GM12878 (cell line): ENCODE measurements around the gene SYF2. TPM values are rescaled to one million over a fixed set of nuclear protein-coding genes. Genes with fewer than 3 reads are reported as not detected.

Source experiments
- ATF7 ChIP-seq: fragments of 450-650 bp; IDR thresholded peaks from 2 replicates; pipeline ENCODE4 v1.6.1; 2016; ENCODE audit warnings: low read depth, mild to moderate bottlenecking
- BCL11A ChIP-seq: IDR thresholded peaks from 2 replicates; pipeline ENCODE4 v1.6.1; 2011; ENCODE audit warnings: low read depth, low read length
- BHLHE40 ChIP-seq, 2 experiments: fragments of 450-650 bp in 1 of 2; IDR thresholded peaks; 2 replicates each; pipeline ENCODE4 v1.6.1; 2011 to 2017; ENCODE audit warnings: low read depth in 2 of 2, borderline replicate concordance in 1 of 2, improper control_type of control experiment in 1 of 2, low read length in 1 of 2, mild to moderate bottlenecking in 1 of 2
- BMI1 ChIP-seq: fragments of 450-650 bp; IDR thresholded peaks from 2 replicates; pipeline ENCODE4 v1.6.1; 2016; ENCODE audit warnings: mild to moderate bottlenecking, moderate library complexity, borderline replicate concordance
- CBX3 ChIP-seq: fragments of 200-600 bp; sonication (generic); IDR thresholded peaks from 2 replicates; pipeline ENCODE4 v1.6.1; 2016; ENCODE audit warnings: low read depth, borderline replicate concordance
- CREB1 ChIP-seq: IDR thresholded peaks from 2 replicates; pipeline ENCODE4 v1.6.1; 2012; ENCODE audit warnings: low read depth, mild to moderate bottlenecking, inconsistent platforms
- EP300 ChIP-seq, 2 experiments: fragments of 150-350 bp in 1 of 2; IDR thresholded peaks; 2 replicates each; pipeline ENCODE4 v1.6.1; 2011 to 2012; ENCODE audit warnings: low read depth in 2 of 2, low read length in 2 of 2, borderline replicate concordance in 1 of 2, improper control_type of control experiment in 1 of 2, inconsistent platforms in 1 of 2; ENCODE audit not compliant: control insufficient read depth in 1 of 2
- GABPA ChIP-seq: IDR thresholded peaks from 2 replicates; pipeline ENCODE4 v1.6.1; 2014; ENCODE audit warnings: antibody characterized with exemption, low read depth, mild to moderate bottlenecking, inconsistent platforms
- GATAD2B ChIP-seq: fragments of 450-650 bp; conservative IDR thresholded peaks from 2 replicates; pipeline ENCODE4 v1.6.1; 2017; ENCODE audit warnings: low read depth, mild to moderate bottlenecking, moderate library complexity
- HDAC2 ChIP-seq: fragments of 200-600 bp; sonication (generic); IDR thresholded peaks from 2 replicates; pipeline ENCODE4 v1.6.1; 2017
- MEF2A ChIP-seq: IDR thresholded peaks from 2 replicates; pipeline ENCODE4 v1.6.1; 2011; ENCODE audit warnings: low read depth, mild to moderate bottlenecking, low read length, moderate library complexity; ENCODE audit not compliant: insufficient read depth
- MEF2B ChIP-seq: fragments of 450-650 bp; IDR thresholded peaks from 2 replicates; pipeline ENCODE4 v1.6.1; 2018; ENCODE audit warnings: mild to moderate bottlenecking, moderate library complexity; ENCODE audit not compliant: partially characterized antibody, poor library complexity, severe bottlenecking
- RELA ChIP-seq: fragments of 450-650 bp; IDR thresholded peaks from 2 replicates; pipeline ENCODE4 v1.8.0; 2014; ENCODE audit warnings: borderline replicate concordance; ENCODE audit not compliant: partially characterized antibody
- SMAD1 ChIP-seq: fragments of 450-650 bp; IDR thresholded peaks from 2 replicates; pipeline ENCODE4 v1.6.1; 2018; ENCODE audit warnings: mild to moderate bottlenecking, low read depth; ENCODE audit not compliant: partially characterized antibody
- TBL1XR1 ChIP-seq: IDR thresholded peaks from 2 replicates; pipeline ENCODE4 v1.6.1; 2012; ENCODE audit warnings: low read depth, low read length, improper control_type of control experiment
- TCF7 ChIP-seq: IDR thresholded peaks from 2 replicates; pipeline ENCODE4 v1.6.1; 2014; ENCODE audit warnings: antibody characterized with exemption, borderline replicate concordance
- YBX1 ChIP-seq: fragments of 450-650 bp; IDR thresholded peaks from 2 replicates; pipeline ENCODE4 v1.6.1; 2016; ENCODE audit warnings: antibody characterized with exemption
- polyA plus RNA-seq, 11 experiments: library from polyadenylated mRNA; depleted of rRNA in 4 of 11; unstranded in 6 of 11; stranded (reverse) in 5 of 11; fragments of >200 nt; fragmentation: Nextera tagmentation in 4 of 11; fragmentation: Illumina TruSeq in 1 of 11; extraction: Ambion mirVana in 4 of 11; extraction: Trizol in 1 of 11; gene quantifications; 1 replicate in 1 of 11; 2 replicates in 10 of 11; pipeline versions ENCODE4 v1.2.1 to v1.2.3, GENCODE V29; 2011 to 2016; ENCODE audit warnings: inconsistent platforms in 2 of 11, missing spikeins in 2 of 11, low read depth in 1 of 11
- total RNA-seq, 4 experiments: library from RNA; depleted of rRNA in 3 of 4; stranded (reverse); fragments of >200 nt in 3 of 4; fragmentation: Illumina TruSeq in 1 of 4; extraction: Trizol in 1 of 4; gene quantifications; 2 replicates each; pipeline versions ENCODE4 v1.2.1 to v1.2.3, GENCODE V29; 2013 to 2021
- TF ChIP-seq, protein P1 (sequence below): IDR thresholded peaks from 2 replicates; pipeline ENCODE4 v1.6.1; 2011; ENCODE audit warnings: low read depth, mild to moderate bottlenecking, low read length, moderate library complexity, borderline replicate concordance; ENCODE audit errors: extremely low read depth
- TF ChIP-seq, protein P2 (sequence below): fragments of 450-650 bp; formaldehyde crosslinking; IDR thresholded peaks from 2 replicates; pipeline ENCODE4 v1.5.0; 2022; ENCODE audit warnings: mild to moderate bottlenecking, missing genetic modification characterization
- TF ChIP-seq, protein P3 (sequence below): IDR thresholded peaks from 2 replicates; pipeline ENCODE4 v1.6.1; 2012; ENCODE audit warnings: mild to moderate bottlenecking, low read depth, low read length
- TF ChIP-seq, protein P4 (sequence below): IDR thresholded peaks from 2 replicates; pipeline ENCODE4 v1.6.1; 2012; ENCODE audit warnings: low read length, inconsistent platforms

The SYF2 gene
- total and polyA plus RNA-seq, 10 of the 15 experiments (the other 5 are each of a cell fraction or from before 2014, with no cell fraction given): 20.3 to 70.5 (median 35.3) TPM

DNA sequence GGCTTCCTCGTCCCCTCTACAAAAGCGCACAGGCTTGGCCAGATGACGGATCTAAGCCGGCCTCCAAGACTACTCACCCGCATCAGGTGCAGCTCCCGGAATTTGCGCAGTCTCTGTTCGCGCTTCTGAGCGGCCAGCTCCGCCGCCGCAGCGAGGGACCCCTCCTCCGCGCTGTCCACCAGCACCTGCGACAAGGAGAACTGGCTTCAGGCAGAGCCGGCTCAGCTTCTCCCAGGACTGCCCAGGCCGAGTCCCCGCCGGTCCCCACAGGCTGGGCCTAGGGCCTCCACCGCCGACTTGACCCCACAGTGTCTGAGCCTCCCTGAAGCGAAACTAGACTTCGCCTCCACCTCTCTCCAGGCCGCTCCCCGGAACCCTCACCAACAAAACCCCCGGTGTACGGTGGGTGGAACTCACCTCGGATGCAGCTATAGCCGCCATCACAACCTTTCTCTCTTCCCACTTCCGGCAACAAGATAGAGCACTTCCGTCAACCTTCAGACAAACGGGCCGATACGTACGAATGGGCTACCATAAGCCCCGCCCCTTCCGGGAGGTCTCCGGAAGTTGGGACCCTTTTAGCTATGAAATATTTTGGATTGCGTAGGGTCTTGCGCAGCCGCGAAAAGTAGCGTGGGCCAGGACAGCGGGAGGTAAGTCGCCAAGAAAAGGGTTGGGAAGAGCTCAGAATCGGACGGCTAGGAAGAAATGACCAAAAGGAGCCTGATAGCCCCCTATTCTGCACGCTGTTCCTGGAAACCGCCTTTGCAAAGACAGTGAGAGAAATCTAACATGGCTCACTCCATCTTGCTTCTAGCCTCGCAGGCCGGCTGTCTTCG lies at the start of gene SYF2 (continued):
- TF ChIP-seq BCL11A: no peak
- TF ChIP-seq CBX3: no peak
- no peak for TF ChIP-seq SMAD1
- TF ChIP-seq RELA: peak; percentile 27
- peak; percentile 96 for TF ChIP-seq GABPA
- no peak for TF ChIP-seq BMI1
- peak; percentile 74 for TF ChIP-seq GATAD2B
- 0 out of 4 replicates have a peak, but pooled peaks have one; percentile 2 to 11 for TF ChIP-seq BHLHE40 (IDR thresholded peaks at IDR 0.05; ENCODE audit: borderline replicate concordance in 1 of 2, low read depth in 2 of 2, low read length in 1 of 2)
- TF ChIP-seq TBL1XR1: no peak
- TF ChIP-seq TCF7: no peak
- TF ChIP-seq HDAC2: peak; percentile 87; the same call in 1 of the 2 replicates
- TF ChIP-seq, protein P1, sequence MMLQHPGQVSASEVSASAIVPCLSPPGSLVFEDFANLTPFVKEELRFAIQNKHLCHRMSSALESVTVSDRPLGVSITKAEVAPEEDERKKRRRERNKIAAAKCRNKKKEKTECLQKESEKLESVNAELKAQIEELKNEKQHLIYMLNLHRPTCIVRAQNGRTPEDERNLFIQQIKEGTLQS: no peak
- TF ChIP-seq MEF2B: peak; percentile 46
- TF ChIP-seq, protein P2, sequence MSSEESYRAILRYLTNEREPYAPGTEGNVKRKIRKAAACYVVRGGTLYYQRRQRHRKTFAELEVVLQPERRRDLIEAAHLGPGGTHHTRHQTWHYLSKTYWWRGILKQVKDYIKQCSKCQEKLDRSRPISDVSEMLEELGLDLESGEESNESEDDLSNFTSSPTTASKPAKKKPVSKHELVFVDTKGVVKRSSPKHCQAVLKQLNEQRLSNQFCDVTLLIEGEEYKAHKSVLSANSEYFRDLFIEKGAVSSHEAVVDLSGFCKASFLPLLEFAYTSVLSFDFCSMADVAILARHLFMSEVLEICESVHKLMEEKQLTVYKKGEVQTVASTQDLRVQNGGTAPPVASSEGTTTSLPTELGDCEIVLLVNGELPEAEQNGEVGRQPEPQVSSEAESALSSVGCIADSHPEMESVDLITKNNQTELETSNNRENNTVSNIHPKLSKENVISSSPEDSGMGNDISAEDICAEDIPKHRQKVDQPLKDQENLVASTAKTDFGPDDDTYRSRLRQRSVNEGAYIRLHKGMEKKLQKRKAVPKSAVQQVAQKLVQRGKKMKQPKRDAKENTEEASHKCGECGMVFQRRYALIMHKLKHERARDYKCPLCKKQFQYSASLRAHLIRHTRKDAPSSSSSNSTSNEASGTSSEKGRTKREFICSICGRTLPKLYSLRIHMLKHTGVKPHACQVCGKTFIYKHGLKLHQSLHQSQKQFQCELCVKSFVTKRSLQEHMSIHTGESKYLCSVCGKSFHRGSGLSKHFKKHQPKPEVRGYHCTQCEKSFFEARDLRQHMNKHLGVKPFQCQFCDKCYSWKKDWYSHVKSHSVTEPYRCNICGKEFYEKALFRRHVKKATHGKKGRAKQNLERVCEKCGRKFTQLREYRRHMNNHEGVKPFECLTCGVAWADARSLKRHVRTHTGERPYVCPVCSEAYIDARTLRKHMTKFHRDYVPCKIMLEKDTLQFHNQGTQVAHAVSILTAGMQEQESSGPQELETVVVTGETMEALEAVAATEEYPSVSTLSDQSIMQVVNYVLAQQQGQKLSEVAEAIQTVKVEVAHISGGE (CRISPR knock-in tag): no peak
- peak; percentile 82 for TF ChIP-seq CREB1
- peak; percentile 24; the same call in 1 of the 2 replicates for TF ChIP-seq ATF7
- no peak for TF ChIP-seq EP300 (IDR thresholded peaks at IDR 0.05; ENCODE audit: borderline replicate concordance in 1 of 2, control insufficient read depth in 1 of 2, low read depth in 2 of 2, low read length in 2 of 2)
- TF ChIP-seq, protein P3, sequence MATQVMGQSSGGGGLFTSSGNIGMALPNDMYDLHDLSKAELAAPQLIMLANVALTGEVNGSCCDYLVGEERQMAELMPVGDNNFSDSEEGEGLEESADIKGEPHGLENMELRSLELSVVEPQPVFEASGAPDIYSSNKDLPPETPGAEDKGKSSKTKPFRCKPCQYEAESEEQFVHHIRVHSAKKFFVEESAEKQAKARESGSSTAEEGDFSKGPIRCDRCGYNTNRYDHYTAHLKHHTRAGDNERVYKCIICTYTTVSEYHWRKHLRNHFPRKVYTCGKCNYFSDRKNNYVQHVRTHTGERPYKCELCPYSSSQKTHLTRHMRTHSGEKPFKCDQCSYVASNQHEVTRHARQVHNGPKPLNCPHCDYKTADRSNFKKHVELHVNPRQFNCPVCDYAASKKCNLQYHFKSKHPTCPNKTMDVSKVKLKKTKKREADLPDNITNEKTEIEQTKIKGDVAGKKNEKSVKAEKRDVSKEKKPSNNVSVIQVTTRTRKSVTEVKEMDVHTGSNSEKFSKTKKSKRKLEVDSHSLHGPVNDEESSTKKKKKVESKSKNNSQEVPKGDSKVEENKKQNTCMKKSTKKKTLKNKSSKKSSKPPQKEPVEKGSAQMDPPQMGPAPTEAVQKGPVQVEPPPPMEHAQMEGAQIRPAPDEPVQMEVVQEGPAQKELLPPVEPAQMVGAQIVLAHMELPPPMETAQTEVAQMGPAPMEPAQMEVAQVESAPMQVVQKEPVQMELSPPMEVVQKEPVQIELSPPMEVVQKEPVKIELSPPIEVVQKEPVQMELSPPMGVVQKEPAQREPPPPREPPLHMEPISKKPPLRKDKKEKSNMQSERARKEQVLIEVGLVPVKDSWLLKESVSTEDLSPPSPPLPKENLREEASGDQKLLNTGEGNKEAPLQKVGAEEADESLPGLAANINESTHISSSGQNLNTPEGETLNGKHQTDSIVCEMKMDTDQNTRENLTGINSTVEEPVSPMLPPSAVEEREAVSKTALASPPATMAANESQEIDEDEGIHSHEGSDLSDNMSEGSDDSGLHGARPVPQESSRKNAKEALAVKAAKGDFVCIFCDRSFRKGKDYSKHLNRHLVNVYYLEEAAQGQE: no peak
- TF ChIP-seq YBX1: no peak
- TF ChIP-seq MEF2A: no peak
- TF ChIP-seq, protein P4, sequence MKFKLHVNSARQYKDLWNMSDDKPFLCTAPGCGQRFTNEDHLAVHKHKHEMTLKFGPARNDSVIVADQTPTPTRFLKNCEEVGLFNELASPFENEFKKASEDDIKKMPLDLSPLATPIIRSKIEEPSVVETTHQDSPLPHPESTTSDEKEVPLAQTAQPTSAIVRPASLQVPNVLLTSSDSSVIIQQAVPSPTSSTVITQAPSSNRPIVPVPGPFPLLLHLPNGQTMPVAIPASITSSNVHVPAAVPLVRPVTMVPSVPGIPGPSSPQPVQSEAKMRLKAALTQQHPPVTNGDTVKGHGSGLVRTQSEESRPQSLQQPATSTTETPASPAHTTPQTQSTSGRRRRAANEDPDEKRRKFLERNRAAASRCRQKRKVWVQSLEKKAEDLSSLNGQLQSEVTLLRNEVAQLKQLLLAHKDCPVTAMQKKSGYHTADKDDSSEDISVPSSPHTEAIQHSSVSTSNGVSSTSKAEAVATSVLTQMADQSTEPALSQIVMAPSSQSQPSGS: no peak
